Sigmoid colon (tissue), 7 donors: ENCODE data around the gene MYL9. TPM values are rescaled to one million over a fixed set of nuclear protein-coding genes. Genes with fewer than 3 reads are reported as not detected.

Source experiments
- DNase-seq: peaks from one replicate; pipeline ENCODE4 v3.0.0-alpha.2; 2019
- H3K27ac ChIP-seq, 4 donors: fragments of 200-600 bp; sonication (generic); one replicate each; pipeline ENCODE4 v1.5.1; 2016 to 2019; ENCODE audit warnings: mild to moderate bottlenecking in 1 of 4
- H3K27me3 ChIP-seq, 3 donors: fragments of 200-600 bp; sonication (generic); one replicate each; pipeline ENCODE4 v1.5.1; 2019; ENCODE audit warnings: mild to moderate bottlenecking in 1 of 3
- H3K36me3 ChIP-seq, 4 donors: fragments of 200-600 bp; sonication (generic); one replicate each; pipeline ENCODE4 v1.5.1; 2016 to 2019
- H3K4me1 ChIP-seq, 4 donors: fragments of 200-600 bp; sonication (generic); one replicate each; pipeline ENCODE4 v1.5.1; 2017 to 2019
- H3K4me3 ChIP-seq, 4 donors: fragments of 200-600 bp; sonication (generic); one replicate each; pipeline ENCODE4 v1.5.1; 2017 to 2019; ENCODE audit warnings: mild to moderate bottlenecking in 2 of 4, moderate library complexity in 1 of 4
- H3K9me3 ChIP-seq, 4 donors: fragments of 200-600 bp in 3 of 4; sonication (generic) in 3 of 4; one replicate each; pipeline versions ENCODE4 v1.5.1 to v1.6.1; 2013 to 2019
- CTCF ChIP-seq, 4 experiments: fragments of 450-650 bp in 3 of 4; fragments of 200-600 bp in 1 of 4; IDR thresholded peaks; one replicate each; pipeline ENCODE4 v1.5.1; 2016 to 2019; ENCODE audit warnings: antibody characterized with exemption in 4 of 4, mild to moderate bottlenecking in 3 of 4, moderate library complexity in 2 of 4
- EP300 ChIP-seq, 4 donors: sonication (generic); formaldehyde crosslinking; IDR thresholded peaks; one replicate each; pipeline ENCODE4 v1.6.1; 2017; ENCODE audit warnings: antibody characterized with exemption in 4 of 4
- POLR2A ChIP-seq, 2 donors: fragments of 450-650 bp; IDR thresholded peaks; one replicate each; pipeline ENCODE4 v1.6.1; 2016; ENCODE audit warnings: antibody characterized with exemption in 2 of 2, mild to moderate bottlenecking in 2 of 2, moderate library complexity in 2 of 2
- POLR2AphosphoS5 ChIP-seq, 4 donors: sonication (generic); formaldehyde crosslinking; IDR thresholded peaks; one replicate each; pipeline ENCODE4 v1.6.1; 2017; ENCODE audit warnings: antibody characterized with exemption in 4 of 4
- WGBS, 2 donors: extraction: QIAGEN DNeasy Blood & Tissue Kit; methylation state at CpG; one replicate each; pipeline ENCODE4 v1.1.7; 2013; 5-methylcytosine and 5-hydroxymethylcytosine counted together
- intact Hi-C: fragments of 100-400 bp; cut with DNase I; formaldehyde crosslinking; loops from one replicate; pipeline ENCODE4 v1.15.1; 2023
- polyA plus RNA-seq, 3 donors: library from polyadenylated mRNA; stranded (reverse); fragments of 200-250 nt; gene quantifications; one replicate each; pipeline ENCODE4 v1.2.3, GENCODE V29; 2013
- total RNA-seq, 4 donors: library from RNA; depleted of rRNA; stranded (reverse); fragments of >200 nt; gene quantifications; one replicate each; pipeline ENCODE4 v1.1.0, GENCODE V29; 2016
- donor health status: healthy with polysubstance abuse.
- donor health status: Bipolar disorder and iron deficiency.
- donor health status: healthy.

MYL9 gene
- total and polyA plus RNA-seq, 7 donors = 26.4 to 2,082 (median 1,167) TPM

DNA sequence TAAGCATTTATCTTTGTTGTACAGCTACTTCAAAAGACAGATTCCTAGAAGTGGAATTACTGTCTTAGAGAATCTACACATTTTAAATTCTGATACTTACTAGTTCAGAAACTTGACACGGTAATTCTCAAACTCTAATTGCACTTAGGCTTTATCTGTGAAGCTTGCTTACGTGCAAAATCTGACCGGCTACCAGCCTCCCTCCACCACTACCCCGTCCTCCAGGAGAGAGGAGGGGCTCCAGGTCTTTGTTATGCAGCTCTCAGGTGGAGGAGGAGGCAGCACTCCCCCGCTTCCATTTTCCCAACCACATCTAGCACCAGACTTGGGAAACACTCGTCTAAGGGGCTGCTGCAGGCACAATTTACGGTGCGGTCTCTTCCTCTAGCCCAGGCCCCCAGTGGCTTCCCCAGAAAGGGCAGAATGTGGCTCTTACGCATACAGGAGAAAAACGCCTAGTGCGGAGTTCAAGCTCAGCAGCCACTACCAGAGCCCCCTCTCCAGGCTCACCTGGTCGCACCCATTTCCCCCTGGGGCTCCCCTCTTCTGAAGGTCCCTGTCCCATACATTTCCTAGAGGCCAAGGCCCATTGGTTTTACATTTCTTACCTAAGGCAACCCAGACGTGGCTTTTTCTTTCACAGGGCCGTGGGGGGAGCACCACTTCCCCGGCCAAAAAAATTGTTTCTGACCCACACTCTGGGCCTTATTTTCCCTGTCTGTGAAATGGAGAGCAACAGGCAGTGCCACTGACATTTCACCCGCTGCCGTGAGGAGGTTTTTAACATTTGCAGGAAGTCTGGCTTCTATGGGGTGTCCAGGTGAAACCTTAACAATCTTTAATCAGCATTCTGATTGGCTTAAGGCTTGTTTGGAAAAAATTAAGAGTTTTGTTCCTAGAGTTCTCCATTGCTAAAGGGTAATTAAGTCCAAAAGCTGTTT is 30.5 kb downstream of the MYL9 start:
- Histone ChIP-seq H3K27ac (peak overlapping the region; percentile 88 to 94 (median 91)), H3K4me3 (no peak overlapping the region), H3K36me3 (no peaks in the 10 kb centered on the region), H3K27me3 (no peaks in the 10 kb centered on the region), H3K9me3 (no peaks in the 10 kb centered on the region), H3K4me1 (peaks cover 0 to 41% (median 32%) of the 10 kb centered on the region in 4 donors)
- no peak for TF ChIP-seq POLR2A (IDR thresholded peaks at IDR 0.05)
- TF ChIP-seq EP300 (IDR thresholded peaks at IDR 0.05) = no peak
- TF ChIP-seq POLR2AphosphoS5 (IDR thresholded peaks at IDR 0.05) = no peak
- TF ChIP-seq CTCF (IDR thresholded peaks at IDR 0.05) = no peak
- intact Hi-C loops = loop anchor here (10.0 kb wide), 1 partner anchor 203 kb away; the partner anchor contains the start of gene DSN1
- WGBS, 2 donors = 62 to 66% methylated on average over 17 of the region's 17 CpGs
- no peak for DNase-seq

- Histone ChIP-seq H3K27me3 (no peaks in the 10 kb centered on the region), H3K4me3 (peak overlapping the region; percentile 82 to 87 (median 84)), H3K4me1 (peaks cover 0 to 40% (median 29%) of the 10 kb centered on the region in 4 donors), H3K36me3 (no peaks in the 10 kb centered on the region), H3K27ac (peak overlapping the region; percentile 88 to 94 (median 91)), H3K9me3 (no peaks in the 10 kb centered on the region)
- DNase-seq = no peak
- 18 to 19% methylated on average over 20 of the region's 20 CpGs for WGBS, 2 donors
- intact Hi-C loops = loop anchor here (10.0 kb wide), 1 partner anchor 202 kb away; the partner anchor contains the start of gene DSN1
- TF ChIP-seq CTCF (IDR thresholded peaks at IDR 0.05) (no peak), POLR2AphosphoS5 (IDR thresholded peaks at IDR 0.05) (no peak), EP300 (IDR thresholded peaks at IDR 0.05) (no peak), POLR2A (IDR thresholded peaks at IDR 0.05) (no peak)
These were observed 31.4 kb downstream of the MYL9 start for GRCh38 chr20:36572701-36573102.

GRCh38 chr20:36573103-36573797 is 31.9 kb downstream of the MYL9 start, which contains the start of gene TGIF2:
TSS of gene TGIF2 (plus strand) at chr20:36573597. CDS start at chr20:36578775, 5,178 bp downstream.
- intact Hi-C loops = loop anchor here (10.0 kb wide), 1 partner anchor 202 kb away; the partner anchor contains the start of gene DSN1
- Histone ChIP-seq H3K4me3 (peak within 1 kb of the TSS; percentile 82 to 87 (median 84)), H3K4me1 (peaks cover 0 to 40% (median 29%) of the 10 kb centered on the region in 4 donors), H3K9me3 (no peaks in the 10 kb centered on the region), H3K27me3 (no peaks in the 10 kb centered on the region), H3K27ac (peak within 1 kb of the TSS; percentile 88 to 94 (median 91)), H3K36me3 (no peaks in the 10 kb centered on the region)
- no peak for TF ChIP-seq CTCF (IDR thresholded peaks at IDR 0.05)
- no peak for TF ChIP-seq EP300 (IDR thresholded peaks at IDR 0.05)
- no peak for TF ChIP-seq POLR2A (IDR thresholded peaks at IDR 0.05)
- TF ChIP-seq POLR2AphosphoS5 (IDR thresholded peaks at IDR 0.05) = peak in 3 of 4 donors; percentile 48 to 66 (median 64)
- 3 to 6% methylated on average over 80 of the region's 80 CpGs for WGBS, 2 donors
- peak; percentile 92 for DNase-seq

GRCh38 chr20:36573798-36574365 is 32.6 kb downstream of the MYL9 start:
- WGBS, 2 donors = 0 to 1% methylated on average over 53 of the region's 53 CpGs
- H3K4me1 ChIP-seq = peaks cover 0 to 40% (median 29%) of the 10 kb centered on the region in 4 donors
- peak; percentile 79 for DNase-seq
- intact Hi-C loops = loop anchor here (2.0 to 10.0 kb wide), 2 partner anchors 31 to 201 kb away; partner anchors contain the start of genes DSN1 and RAB5IF
- H3K9me3 ChIP-seq = no peaks in the 10 kb centered on the region
- peaks cover 0 to 4% (median 0%) of the 10 kb centered on the region in 4 donors for H3K36me3 ChIP-seq
- no peak for TF ChIP-seq POLR2AphosphoS5 (IDR thresholded peaks at IDR 0.05)
- no peak for TF ChIP-seq EP300 (IDR thresholded peaks at IDR 0.05)
- TF ChIP-seq CTCF (IDR thresholded peaks at IDR 0.05) = no peak
- no peak for TF ChIP-seq POLR2A (IDR thresholded peaks at IDR 0.05)
- H3K27me3 ChIP-seq = no peaks in the 10 kb centered on the region
- peak overlapping the region; percentile 82 to 87 (median 84) for H3K4me3 ChIP-seq
- H3K27ac ChIP-seq = peak overlapping the region; percentile 88 to 94 (median 91)
